Muscle of arm (tissue), 12 donors: ENCODE measurements around the gene ELP4. TPM values are rescaled to one million over a fixed set of nuclear protein-coding genes. Genes with fewer than 3 reads are reported as not detected.

Experiments
- DNase-seq: peaks from one replicate; pipeline ENCODE4 v3.0.0-alpha.2; 2013
- polyA plus RNA-seq, 12 donors: library from polyadenylated mRNA; unstranded; fragments of 120-200 nt; gene quantifications; one replicate each; pipeline ENCODE4 v1.2.1, GENCODE V29; 2013; ENCODE audit not compliant: insufficient read length in 12 of 12

Gene ELP4
- polyA plus RNA-seq, 12 donors, result 14.5 to 21.7 (median 18.2) TPM; not detected in 1

GRCh38 chr11:31822175-31822926, 312.8 kb downstream of the ELP4 start:
- DNase-seq, result no peak

- no peak for DNase-seq
These were observed 313.5 kb downstream of the ELP4 start for GRCh38 chr11:31822927-31823643.

GRCh38 chr11:31823644-31824331, 314.2 kb downstream of the ELP4 start:
- DNase-seq, result no peak

GRCh38 chr11:31824332-31824878, 314.8 kb downstream of the ELP4 start:
- no peak for DNase-seq

GRCh38 chr11:31824879-31825837, 315.6 kb downstream of the ELP4 start:
- no peak for DNase-seq

GRCh38 chr11:31825838-31826484, 316.4 kb downstream of the ELP4 start:
- no peak for DNase-seq

GRCh38 chr11:31826536-31827438, 317.2 kb downstream of the ELP4 start:
- DNase-seq, result no peak

GRCh38 chr11:31827455-31828206, 318.1 kb downstream of the ELP4 start:
- no peak for DNase-seq

GRCh38 chr11:31828217-31828616, 318.6 kb downstream of the ELP4 start:
- DNase-seq, result no peak

GRCh38 chr11:31830406-31830805, 320.8 kb downstream of the ELP4 start:
- DNase-seq, result no peak

GRCh38 chr11:31834237-31834636, 324.7 kb downstream of the ELP4 start:
- DNase-seq, result no peak

Other genes with a start within 250 kb of the ELP4 start
- under 1 TPM in 10 of 12 donors, not detected in 2; 0.13 to 0.97 (median 0.33) TPM for gene DCDC1, start 140.0 kb upstream of the ELP4 start, polyA plus RNA-seq
- gene DNAJC24, start 139.9 kb upstream of the ELP4 start, polyA plus RNA-seq, result 10 to 100 TPM in 11 of 12 donors, not detected in 1; 13.5 to 27.6 (median 18.4) TPM
- 10 to 100 TPM in 11 of 12 donors, not detected in 1; 22.7 to 54.7 (median 29.0) TPM for gene IMMP1L, start 145 bp upstream of the ELP4 start, polyA plus RNA-seq